ENCODE data around the gene ZNF205. TPM values are rescaled to one million over a fixed set of nuclear protein-coding genes. Genes with fewer than 3 reads are reported as not detected.

Gene ZNF205
- total and polyA plus RNA-seq, 2 of the 13 experiments (the other 11 are each of a cell fraction or from before 2014, with no cell fraction given): 5.8 to 10.2 TPM

- TF ChIP-seq ZNF574 (CRISPR knock-in tag; IDR thresholded peaks at IDR 0.05) (peak; percentile 76), MNT (IDR thresholded peaks at IDR 0.05) (0 out of 2 replicates have a peak, but pooled peaks have one; percentile 5), WIZ (CRISPR knock-in tag; IDR thresholded peaks at IDR 0.05) (0 out of 2 replicates have a peak, but pooled peaks have one; percentile 79), TFE3 (CRISPR knock-in tag; IDR thresholded peaks at IDR 0.05) (peak; percentile 72), ZNF775 (CRISPR knock-in tag; IDR thresholded peaks at IDR 0.05; ENCODE audit: borderline replicate concordance) (no peak), ERF (CRISPR knock-in tag; IDR thresholded peaks at IDR 0.05) (peak; percentile 95), POGK (CRISPR knock-in tag; conservative IDR thresholded peaks at IDR 0.05) (no peak), ZNF446 (CRISPR knock-in tag; IDR thresholded peaks at IDR 0.05) (no peak), TCF7L2 (IDR thresholded peaks at IDR 0.05; ENCODE audit: low read depth, low read length) (no peak), KMT2B (CRISPR knock-in tag; IDR thresholded peaks at IDR 0.05) (peak; percentile 66), ZFP36L1 (CRISPR knock-in tag; IDR thresholded peaks at IDR 0.05) (no peak), CTCF (CRISPR knock-in tag; IDR thresholded peaks at IDR 0.05) (0 out of 2 replicates have a peak, but pooled peaks have one; percentile 20), KLF16 (CRISPR knock-in tag; IDR thresholded peaks at IDR 0.05) (peak in 1 of 2 experiments; percentile 95; a peak in 2 of 4 replicates), BRCA1 (CRISPR knock-in tag; IDR thresholded peaks at IDR 0.05) (0 out of 2 replicates have a peak, but pooled peaks have one; percentile 52), NFE2L1 (CRISPR knock-in tag; IDR thresholded peaks at IDR 0.05; ENCODE audit: borderline replicate concordance) (no peak), MIER3 (CRISPR knock-in tag; IDR thresholded peaks at IDR 0.05; ENCODE audit: borderline replicate concordance) (peak; percentile 95), SMAD1 (CRISPR knock-in tag; IDR thresholded peaks at IDR 0.05; ENCODE audit: borderline replicate concordance, low read depth) (peak; percentile 83; the same call in 1 of the 2 replicates)
These were observed 38.2 kb downstream of the ZNF205 start (continued) for GRCh38 chr16:3150346-3151218.

Data from HepG2 (cell line).